ENCODE measurements around the gene CXCL8.

GRCh38 chr4:73718375-73719373 lies 21.7 kb upstream of the CXCL8 start:
- no peak for TF ChIP-seq CTCF (IDR thresholded peaks at IDR 0.05 in 8 of 11, conservative IDR thresholded peaks at IDR 0.05 in 3 of 11)
- TF ChIP-seq POLR2A (IDR thresholded peaks at IDR 0.05): no peak
- TF ChIP-seq POLR2AphosphoS5 (IDR thresholded peaks at IDR 0.05): no peak

Measured in spleen (tissue), 7 donors.